HG03060 (cell line): Measurements from ENCODE around the gene QARS1.

ENCODE experiments used
- ATAC-seq: cut with Tn5 transposase; IDR thresholded peaks from one replicate; pipeline ENCODE4 v1.9.1; 2021; ENCODE audit warnings: low read depth, moderate number of reproducible peaks; ENCODE audit not compliant: unreplicated experiment

The QARS1 gene

DNA sequence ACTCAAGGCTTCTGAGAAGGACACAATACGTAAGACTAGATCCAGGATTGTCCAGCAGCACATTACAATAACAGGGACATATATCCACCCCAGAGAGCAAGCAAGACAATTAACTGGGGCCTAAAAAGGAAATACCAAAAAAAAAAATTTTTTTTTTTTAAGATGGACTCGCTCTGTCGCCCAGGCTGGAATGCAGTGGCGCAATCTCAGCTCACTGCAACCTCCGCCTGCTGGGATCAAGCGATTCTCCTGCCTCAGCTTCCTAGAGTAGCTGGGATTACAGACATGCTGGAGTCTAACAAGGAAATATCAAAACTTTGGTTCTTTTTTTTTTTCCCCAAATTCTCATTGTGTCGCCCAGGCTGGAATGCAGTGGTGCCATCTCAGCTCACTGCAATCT lies 46.5 kb downstream of the QARS1 start:
- ATAC-seq, result no peak

GRCh38 chr3:49057268-49057667 lies 47.3 kb downstream of the QARS1 start:
- no peak for ATAC-seq

DNA sequence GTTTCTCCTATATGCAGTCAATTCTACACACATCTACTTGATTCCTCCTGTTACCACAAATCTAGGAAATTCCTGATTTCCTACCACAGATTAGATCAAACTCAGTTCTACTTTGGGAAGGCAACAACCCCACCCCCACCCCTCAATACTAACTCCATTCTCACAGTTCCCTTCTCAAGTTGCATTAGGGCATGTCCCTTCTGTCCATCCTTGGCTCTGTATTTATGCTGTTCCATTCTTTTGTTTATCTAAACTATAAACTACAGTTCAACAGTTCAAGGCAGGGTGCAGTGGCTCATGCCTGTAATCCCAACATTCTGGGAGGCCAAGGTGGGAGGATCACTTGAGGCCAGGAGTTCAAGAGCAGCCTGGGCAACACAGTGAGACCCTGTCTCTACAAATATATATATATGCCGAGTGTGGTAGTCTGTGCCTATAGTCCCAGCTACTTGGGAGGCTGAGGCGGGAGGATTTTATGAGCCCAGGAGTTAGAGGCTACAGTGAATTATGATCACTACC lies 50.2 kb downstream of the QARS1 start:
- no peak for ATAC-seq

DNA sequence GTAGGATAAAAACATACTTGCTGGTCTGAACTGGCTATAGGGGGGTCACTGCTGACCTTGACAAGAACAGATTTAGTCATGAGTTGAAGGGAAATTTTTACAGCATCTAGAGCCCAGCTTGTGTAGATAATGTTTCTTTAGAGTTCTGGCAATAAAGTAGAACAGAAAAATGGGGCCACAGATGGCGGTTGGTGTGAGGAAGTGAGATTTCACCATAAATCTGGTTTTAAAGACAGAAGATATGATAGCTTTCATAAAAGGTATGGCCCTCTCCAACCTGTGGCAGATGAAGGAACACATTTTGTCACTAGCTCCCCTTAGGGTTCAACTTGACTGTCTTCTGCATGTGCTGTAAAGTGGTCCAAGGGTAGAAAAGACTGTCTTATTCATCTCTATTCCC lies 51.0 kb downstream of the QARS1 start:
- ATAC-seq, result no peak
